HEK293 (cell line): ENCODE measurements around the gene GPHB5.

Experiments used
- CTCF ChIA-PET: fragments of 350-600 bp; formaldehyde crosslinking; extraction: SDS; loops from one replicate; lab custom pipeline; 2021; ENCODE audit warnings: antibody characterized with exemption; lab: Yijun Ruan, JAX
- POLR2A ChIA-PET: fragments of 300-600 bp; formaldehyde crosslinking; extraction: SDS; loops from one replicate; lab custom pipeline; 2020; ENCODE audit warnings: antibody characterized with exemption, inconsistent platforms; lab: Yijun Ruan, JAX
- H3K27ac ChIP-seq: fragments of 200-500 bp; sonication (Bioruptor generic); 2 replicates; pipeline ENCODE4 v1.5.1; 2014; ENCODE audit warnings: low read depth, low read length, control low read depth, inconsistent platforms; ENCODE audit errors: extremely low read depth
- H3K36me3 ChIP-seq, 2 experiments: fragments of 200-500 bp in 1 of 2; sonication (Bioruptor generic) in 1 of 2; 1 replicate in 1 of 2; 2 replicates in 1 of 2; pipeline ENCODE4 v1.5.1; 2014 to 2017; ENCODE audit warnings: inconsistent platforms in 2 of 2, low read length in 2 of 2; ENCODE audit not compliant: control insufficient read depth in 2 of 2, insufficient read depth in 1 of 2
- H3K4me1 ChIP-seq: fragments of 200-500 bp; sonication (Bioruptor generic); 2 replicates; pipeline ENCODE4 v1.5.1; 2014; ENCODE audit warnings: mild to moderate bottlenecking, low read length, inconsistent platforms; ENCODE audit not compliant: control insufficient read depth, insufficient read depth
- H3K4me3 ChIP-seq: 2 replicates; pipeline ENCODE4 v1.5.1; 2011; ENCODE audit warnings: low read depth, mild to moderate bottlenecking, control low read depth, low read length, moderate library complexity
- H3K9me3 ChIP-seq: fragments of 200-500 bp; sonication (Bioruptor generic); 2 replicates; pipeline ENCODE4 v1.5.1; 2014; ENCODE audit warnings: low read depth, low read length, inconsistent platforms; ENCODE audit not compliant: control insufficient read depth, insufficient read depth
- PRDM6 ChIP-seq: fragments of 450-650 bp; formaldehyde crosslinking; IDR thresholded peaks from 2 replicates; pipeline ENCODE4 v1.5.1; 2017; ENCODE audit warnings: missing biosample characterization, missing genetic modification characterization
- RBAK ChIP-seq: fragments of 450-650 bp; formaldehyde crosslinking; IDR thresholded peaks from 2 replicates; pipeline ENCODE4 v1.5.1; 2016; ENCODE audit warnings: missing biosample characterization, missing genetic modification characterization
- REPIN1 ChIP-seq: fragments of 450-650 bp; formaldehyde crosslinking; IDR thresholded peaks from 2 replicates; pipeline ENCODE4 v1.5.1; 2017; ENCODE audit warnings: missing biosample characterization, missing genetic modification characterization, low read depth
- ZBTB10 ChIP-seq: fragments of 450-650 bp; formaldehyde crosslinking; IDR thresholded peaks from 2 replicates; pipeline ENCODE4 v1.5.1; 2016; ENCODE audit warnings: missing biosample characterization, missing genetic modification characterization
- ZBTB44 ChIP-seq: fragments of 450-650 bp; IDR thresholded peaks from 2 replicates; pipeline ENCODE4 v1.5.1; 2018; ENCODE audit warnings: missing biosample characterization, mild to moderate bottlenecking, missing genetic modification characterization
- ZEB2 ChIP-seq: fragments of 450-650 bp; formaldehyde crosslinking; IDR thresholded peaks from 2 replicates; pipeline ENCODE4 v1.5.1; 2016; ENCODE audit warnings: missing biosample characterization, missing genetic modification characterization
- ZFP3 ChIP-seq: fragments of 450-650 bp; formaldehyde crosslinking; IDR thresholded peaks from 2 replicates; pipeline ENCODE4 v1.5.1; 2016; ENCODE audit warnings: low read depth, missing biosample characterization, missing genetic modification characterization
- ZFP37 ChIP-seq: fragments of 450-650 bp; formaldehyde crosslinking; IDR thresholded peaks from 2 replicates; pipeline ENCODE4 v1.5.1; 2016; ENCODE audit warnings: missing biosample characterization, missing genetic modification characterization
- ZFP41 ChIP-seq: fragments of 450-650 bp; formaldehyde crosslinking; IDR thresholded peaks from 2 replicates; pipeline ENCODE4 v1.5.1; 2016; ENCODE audit warnings: missing biosample characterization, missing genetic modification characterization, borderline replicate concordance
- ZNF146 ChIP-seq: fragments of 450-650 bp; formaldehyde crosslinking; IDR thresholded peaks from 2 replicates; pipeline ENCODE4 v1.5.1; 2016; ENCODE audit warnings: missing biosample characterization, missing genetic modification characterization
- ZNF148 ChIP-seq: fragments of 450-650 bp; formaldehyde crosslinking; IDR thresholded peaks from 2 replicates; pipeline ENCODE4 v1.5.0; 2017; ENCODE audit warnings: missing biosample characterization, missing genetic modification characterization, borderline replicate concordance
- ZNF155 ChIP-seq: fragments of 450-650 bp; formaldehyde crosslinking; IDR thresholded peaks from 2 replicates; pipeline ENCODE4 v1.5.1; 2016; ENCODE audit warnings: missing biosample characterization, missing genetic modification characterization
- ZNF169 ChIP-seq: fragments of 450-650 bp; formaldehyde crosslinking; IDR thresholded peaks from 2 replicates; pipeline ENCODE4 v1.5.1; 2016; ENCODE audit warnings: missing biosample characterization, missing genetic modification characterization
- ZNF19 ChIP-seq: fragments of 450-650 bp; formaldehyde crosslinking; IDR thresholded peaks from 2 replicates; pipeline ENCODE4; 2016; ENCODE audit warnings: missing biosample characterization, missing genetic modification characterization, low read depth
- ZNF324 ChIP-seq: fragments of 450-650 bp; formaldehyde crosslinking; IDR thresholded peaks from 2 replicates; pipeline ENCODE4 v1.5.1; 2016; ENCODE audit warnings: missing biosample characterization, missing genetic modification characterization
- ZNF335 ChIP-seq: fragments of 450-650 bp; formaldehyde crosslinking; conservative IDR thresholded peaks from 2 replicates; pipeline ENCODE4 v1.5.1; 2016; ENCODE audit warnings: missing biosample characterization, missing genetic modification characterization
- ZNF354C ChIP-seq: fragments of 450-650 bp; formaldehyde crosslinking; IDR thresholded peaks from 2 replicates; pipeline ENCODE4 v1.5.1; 2016; ENCODE audit warnings: missing biosample characterization, missing genetic modification characterization, low read depth, borderline replicate concordance
- ZNF394 ChIP-seq: fragments of 450-650 bp; formaldehyde crosslinking; IDR thresholded peaks from 2 replicates; pipeline ENCODE4 v1.5.1; 2016; ENCODE audit warnings: missing biosample characterization, missing genetic modification characterization, mild to moderate bottlenecking, moderate library complexity, borderline replicate concordance
- ZNF488 ChIP-seq: fragments of 450-650 bp; formaldehyde crosslinking; IDR thresholded peaks from 2 replicates; pipeline ENCODE4 v1.5.1; 2016; ENCODE audit warnings: missing biosample characterization, missing genetic modification characterization
- ZNF548 ChIP-seq: fragments of 450-650 bp; formaldehyde crosslinking; IDR thresholded peaks from 2 replicates; pipeline ENCODE4 v1.5.1; 2016; ENCODE audit warnings: missing biosample characterization, missing genetic modification characterization
- ZNF585B ChIP-seq: fragments of 450-650 bp; formaldehyde crosslinking; IDR thresholded peaks from 2 replicates; pipeline ENCODE4 v1.5.1; 2016; ENCODE audit warnings: missing biosample characterization, missing genetic modification characterization
- ZNF664 ChIP-seq: fragments of 450-650 bp; formaldehyde crosslinking; IDR thresholded peaks from 2 replicates; pipeline ENCODE4 v1.5.1; 2016; ENCODE audit warnings: missing biosample characterization, missing genetic modification characterization
- ZNF776 ChIP-seq: fragments of 450-650 bp; formaldehyde crosslinking; IDR thresholded peaks from 2 replicates; pipeline ENCODE4 v1.5.0; 2017; ENCODE audit warnings: missing biosample characterization, missing genetic modification characterization, borderline replicate concordance
- ZNF777 ChIP-seq: fragments of 450-650 bp; formaldehyde crosslinking; IDR thresholded peaks from 2 replicates; pipeline ENCODE4 v1.5.1; 2017; ENCODE audit warnings: missing biosample characterization, missing genetic modification characterization, borderline replicate concordance

The GPHB5 gene

GRCh38 chr14:63342371-63342770 is 23.6 kb upstream of the GPHB5 start (continued):
- no peak for TF ChIP-seq ZNF324 (tag by site-specific recombination)
- TF ChIP-seq ZNF169: no peak
- no peak for TF ChIP-seq ZBTB44 (tag by site-specific recombination)
- TF ChIP-seq ZNF585B (tag by site-specific recombination): no peak
- TF ChIP-seq ZNF548 (tag by site-specific recombination): no peak

GRCh38 chr14:63328787-63329737 is 10.3 kb upstream of the GPHB5 start:
- ChIA-PET CTCF (no interaction called here), POLR2A (no interaction called here)
- Histone ChIP-seq H3K4me3 (no peak overlapping the region), H3K4me1 (no peaks in the 10 kb centered on the region), H3K9me3 (no peaks in the 10 kb centered on the region), H3K27ac (no peak overlapping the region), H3K36me3 (no peaks in the 10 kb centered on the region)
- TF ChIP-seq ZNF776 (no peak), ZEB2 (tag by site-specific recombination) (no peak), ZFP37 (no peak), RBAK (tag by site-specific recombination) (no peak), ZFP41 (tag by site-specific recombination) (no peak), ZNF19 (tag by site-specific recombination) (no peak), PRDM6 (tag by site-specific recombination) (no peak), ZNF354C (tag by site-specific recombination) (no peak), ZNF146 (tag by site-specific recombination) (no peak), ZNF335 (tag by site-specific recombination) (no peak), ZNF664 (no peak)

GRCh38 chr14:63326840-63327239 is 8.1 kb upstream of the GPHB5 start:
- no peaks in the 10 kb centered on the region for H3K36me3 ChIP-seq
- H3K9me3 ChIP-seq: no peaks in the 10 kb centered on the region
- no peak overlapping the region for H3K27ac ChIP-seq
- H3K4me1 ChIP-seq: peaks cover 3% of the 10 kb centered on the region; the same call in 1 of the 2 replicates
- H3K4me3 ChIP-seq: no peak overlapping the region
- POLR2A ChIA-PET: no interaction called here
- CTCF ChIA-PET: interaction anchor here (0.6 to 0.7 kb wide), 2 partner anchors 62 to 223 kb away, joined by 3 to 4 read pairs; no protein-coding TSS in a partner anchor
- TF ChIP-seq ZNF155 (tag by site-specific recombination) (no peak), REPIN1 (tag by site-specific recombination) (no peak), ZFP3 (tag by site-specific recombination) (no peak), ZBTB10 (tag by site-specific recombination) (no peak), ZNF148 (tag by site-specific recombination) (no peak), ZNF394 (tag by site-specific recombination) (no peak), ZNF488 (no peak), ZNF777 (tag by site-specific recombination) (no peak)
